GM18907 (cell line): Measurements from ENCODE around the gene ZNF747.
A peak's percentile ranks its signal among the peaks of the same experiment; 100 is the strongest.
"Not testable (repeated sequence)": the region's sequence is repeated elsewhere in the genome, so short reads cannot be mapped to it uniquely, and the experiment has no call there.

Source experiments
- ATAC-seq: cut with Tn5 transposase; IDR thresholded peaks from one replicate; pipeline ENCODE4 v1.9.1; 2021; ENCODE audit warnings: mild to moderate bottlenecking, moderate library complexity; ENCODE audit not compliant: unreplicated experiment

The ZNF747 gene

DNA sequence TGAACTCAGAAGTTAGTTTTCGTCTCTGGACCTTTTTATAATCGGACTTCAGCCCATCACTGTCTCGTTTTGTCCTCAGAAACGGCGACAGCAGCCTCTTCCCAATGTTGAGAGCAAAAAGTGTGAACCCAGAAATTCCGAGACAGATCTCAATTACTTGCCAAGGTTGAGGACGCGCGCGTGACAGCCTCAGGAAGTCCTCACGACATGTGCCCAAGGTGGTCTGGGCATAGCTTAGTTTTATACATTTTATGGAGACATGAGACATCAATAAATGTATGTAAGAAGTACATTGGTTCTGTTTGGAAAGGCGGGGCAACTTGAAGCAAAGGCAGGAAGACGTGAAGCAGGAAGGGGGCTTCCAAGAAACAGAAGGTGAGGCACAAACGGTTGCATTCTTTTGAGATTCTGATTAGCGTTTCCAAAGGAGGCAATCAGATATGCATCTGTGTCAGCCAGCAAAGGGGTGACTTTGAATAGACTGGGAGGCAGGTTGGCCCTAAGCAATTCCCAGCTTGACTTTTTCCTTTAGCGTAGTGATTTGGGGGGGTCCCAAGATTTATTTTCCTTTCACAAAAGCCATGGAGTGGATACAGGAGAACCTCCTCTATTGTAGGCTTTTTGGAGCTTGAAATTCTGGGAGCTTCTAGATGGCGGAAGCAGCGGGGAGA is 583 bp upstream of the ZNF747 start:
- peak; percentile 13 for ATAC-seq

DNA sequence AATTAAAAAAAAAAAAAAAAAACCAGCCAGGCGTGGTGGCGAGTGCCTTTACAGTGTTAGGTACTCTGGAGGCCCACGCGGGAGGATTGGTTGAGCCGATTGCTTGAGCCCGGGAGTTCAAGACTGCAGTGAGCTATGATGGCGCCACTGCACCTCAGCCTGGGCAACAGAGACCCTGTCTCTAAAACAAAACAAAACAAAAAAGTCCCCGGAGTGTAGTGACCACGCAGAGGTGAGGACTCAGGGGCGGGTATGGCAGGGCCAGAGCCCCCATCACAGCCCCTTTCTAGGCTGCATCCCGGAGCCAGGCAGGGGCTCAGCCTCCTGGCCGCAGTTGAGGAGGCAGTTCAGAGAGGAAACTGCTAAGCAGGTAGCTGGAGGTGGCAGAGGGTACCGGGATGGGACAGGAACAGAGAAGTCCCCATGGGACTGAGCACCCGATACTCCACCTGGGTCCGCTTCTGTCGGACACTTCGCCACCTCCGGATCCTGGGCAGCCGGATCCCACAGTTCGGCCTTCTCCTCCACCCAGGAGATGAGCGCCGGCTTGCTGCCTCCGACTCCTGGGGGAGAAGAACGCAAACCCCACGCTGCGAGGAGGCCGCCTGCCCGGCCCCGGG is 800 bp downstream of the ZNF747 start:
- peak; percentile 31 for ATAC-seq

DNA sequence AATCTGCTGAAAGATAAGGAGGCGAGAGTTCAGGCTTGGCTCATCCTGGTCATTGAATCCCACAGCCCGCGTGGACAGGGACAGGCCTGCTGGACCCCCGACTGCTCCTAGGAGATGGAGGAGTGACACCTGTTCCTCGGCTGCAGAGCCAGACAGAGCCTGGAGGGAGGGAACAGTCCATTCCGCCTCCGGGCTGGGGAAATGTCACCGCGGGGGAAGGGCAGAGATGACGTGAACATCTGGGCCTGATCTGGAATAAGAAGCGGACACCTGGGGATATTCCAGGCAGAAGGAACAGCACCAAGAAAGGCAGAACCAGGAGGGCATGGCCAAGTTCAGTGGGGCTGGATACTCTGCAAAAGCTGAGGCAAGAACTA is 1.5 kb downstream of the ZNF747 start:
- no peak for ATAC-seq

DNA sequence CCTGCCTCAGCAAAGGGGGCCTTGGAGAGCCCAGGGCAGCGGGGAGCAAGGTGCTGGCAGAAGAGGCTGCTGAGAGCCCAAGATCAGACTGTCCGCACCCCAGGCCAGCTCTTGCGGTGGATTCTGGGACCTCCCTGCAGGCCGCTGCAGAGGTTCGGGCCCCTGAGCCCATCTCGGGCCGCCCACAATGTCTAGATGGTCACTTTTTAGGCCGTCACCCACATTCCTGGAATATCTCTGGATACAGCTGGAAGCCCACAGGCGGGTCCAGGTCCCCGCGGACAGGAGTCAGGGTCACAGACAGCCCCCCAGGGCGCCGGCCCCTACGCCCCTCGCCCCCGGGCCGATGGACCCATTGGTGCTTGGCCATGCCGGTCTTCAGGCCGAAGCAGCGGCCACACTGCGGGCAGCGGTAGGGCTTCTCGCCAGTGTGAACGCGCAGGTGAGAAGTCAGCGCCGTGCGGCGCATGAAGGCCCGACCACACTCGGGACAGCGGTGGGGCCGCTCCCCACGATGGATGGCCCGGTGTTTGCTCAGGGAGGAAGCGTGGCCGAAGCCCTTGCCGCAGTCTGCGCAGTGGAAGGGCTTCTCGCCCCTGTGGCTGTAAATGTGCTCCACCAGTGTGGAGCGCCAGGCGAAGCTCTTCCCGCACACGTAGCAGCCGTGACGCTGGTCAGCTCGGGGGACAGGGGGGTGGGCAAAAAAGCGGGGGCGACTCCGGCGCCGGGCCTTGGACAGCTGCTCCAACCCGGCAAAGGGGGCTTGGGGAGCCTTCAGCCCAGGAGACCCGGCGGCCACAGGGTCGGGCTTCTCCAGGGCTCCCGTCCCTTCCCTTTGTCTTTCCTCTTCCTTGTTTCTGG is 2.1 kb downstream of the ZNF747 start:
- no peak for ATAC-seq

- no peak for ATAC-seq
Observed at GRCh38 chr16:30530163-30531037, 4.3 kb downstream of the ZNF747 start.

- no peak for ATAC-seq
Observed at GRCh38 chr16:30528799-30529457, 5.7 kb downstream of the ZNF747 start.

- ATAC-seq: no peak
Observed at GRCh38 chr16:30527635-30528178, 7.0 kb downstream of the ZNF747 start.

DNA sequence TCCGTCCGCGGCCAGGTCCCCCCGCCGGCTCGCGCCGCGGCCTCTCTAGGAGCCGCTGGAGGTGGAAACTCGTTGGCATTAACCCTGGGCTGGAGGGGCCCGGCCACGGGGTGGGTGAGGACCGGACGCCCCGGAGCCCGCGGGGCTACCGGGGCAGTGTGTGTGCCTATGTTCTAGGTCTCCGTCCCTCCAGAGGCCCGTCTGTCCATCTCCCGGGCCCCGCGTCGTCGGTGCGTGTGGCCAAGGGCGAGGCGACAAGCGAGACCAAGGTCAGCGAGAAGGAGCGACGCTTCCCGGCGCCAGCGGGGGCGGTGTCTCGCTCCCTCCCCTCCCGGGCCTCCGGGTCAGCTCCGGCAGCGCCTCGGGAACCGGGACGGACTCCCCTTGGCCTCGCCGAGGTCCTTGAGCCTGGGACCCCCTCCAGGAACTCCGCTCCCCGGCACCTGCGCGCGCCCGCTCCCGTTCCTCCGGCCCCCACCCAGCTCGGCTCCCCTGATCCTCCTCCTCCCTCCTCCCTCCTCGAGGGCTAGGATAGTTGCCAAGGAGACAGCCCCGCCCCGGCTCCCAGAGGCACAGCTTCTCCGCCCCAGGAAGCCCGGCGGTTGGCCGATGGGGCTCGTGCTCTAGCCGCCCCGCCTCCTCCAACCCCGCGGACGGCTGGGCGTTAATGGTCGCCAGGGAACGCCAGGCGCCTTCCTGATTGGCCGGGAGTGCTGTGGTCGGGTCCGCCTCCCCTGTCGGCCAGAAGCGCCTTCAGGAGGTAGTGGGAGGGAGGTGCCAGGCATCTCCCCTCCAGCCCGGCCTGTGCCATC is 7.6 kb downstream of the ZNF747 start:
- peak; percentile 75 for ATAC-seq

- peak; percentile 22 for ATAC-seq
Observed at GRCh38 chr16:30526137-30526822, 8.4 kb downstream of the ZNF747 start, which contains the start of gene ZNF768. Gene ZNF768, minus strand, starts transcription at chr16:30526566. Its CDS starts 153 bp downstream, at chr16:30526413.

DNA sequence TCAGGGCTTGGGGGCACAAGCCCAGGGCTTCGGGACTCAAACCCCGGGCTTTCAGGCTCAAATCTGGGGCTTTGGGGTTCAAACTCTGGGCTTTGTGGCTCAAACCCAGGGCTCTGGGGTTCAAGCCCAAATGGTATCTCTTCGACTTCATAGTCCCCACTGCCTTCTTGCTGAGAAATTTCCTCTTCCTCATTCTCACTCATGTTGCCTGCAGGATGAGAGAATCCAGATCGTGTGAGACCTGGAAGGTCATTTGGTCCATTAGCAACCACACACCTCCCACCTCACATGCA is 8.9 kb downstream of the ZNF747 start:
- ATAC-seq: no peak

- ATAC-seq: no peak
Observed at GRCh38 chr16:30524575-30525568, 9.8 kb downstream of the ZNF747 start.

- no peak for ATAC-seq
Observed at GRCh38 chr16:30523768-30524574, 10.7 kb downstream of the ZNF747 start.

DNA sequence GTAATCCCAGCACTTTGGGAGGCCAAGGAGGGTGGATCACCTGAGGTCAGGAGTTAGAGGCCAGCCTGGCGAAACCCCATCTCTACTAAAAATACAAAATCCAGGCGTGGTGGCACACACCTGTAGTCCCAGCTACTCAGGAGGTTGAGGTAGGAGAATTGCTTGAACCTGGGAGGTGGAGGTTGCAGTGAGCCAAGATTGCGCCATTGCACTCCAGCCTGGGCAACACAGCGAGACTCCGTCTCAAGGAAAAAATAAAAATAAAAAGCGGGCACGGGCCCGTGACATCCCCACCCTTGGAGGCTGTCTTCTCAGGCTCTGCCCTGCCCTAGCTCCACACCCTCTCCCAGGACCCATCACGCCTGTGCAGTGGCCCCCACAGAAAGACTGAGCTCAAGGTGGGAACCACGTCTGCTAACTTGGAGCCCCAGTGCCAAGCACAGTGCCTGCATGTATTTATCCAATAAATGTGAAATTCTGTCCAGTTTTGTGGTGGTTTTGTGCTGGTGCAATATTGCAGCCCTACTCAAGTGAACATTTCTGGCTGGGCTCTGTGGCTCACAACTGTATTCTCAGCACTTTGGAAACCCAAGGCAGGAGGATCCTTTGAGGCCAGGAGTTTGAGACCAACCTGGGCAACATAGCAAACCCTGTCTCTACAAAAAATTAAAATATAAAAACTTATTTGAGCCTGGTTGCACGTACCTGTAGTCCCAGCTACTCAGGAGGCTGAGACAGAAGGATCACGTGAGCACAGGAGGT is 11.8 kb downstream of the ZNF747 start:
- not testable (repeated sequence) for ATAC-seq

DNA sequence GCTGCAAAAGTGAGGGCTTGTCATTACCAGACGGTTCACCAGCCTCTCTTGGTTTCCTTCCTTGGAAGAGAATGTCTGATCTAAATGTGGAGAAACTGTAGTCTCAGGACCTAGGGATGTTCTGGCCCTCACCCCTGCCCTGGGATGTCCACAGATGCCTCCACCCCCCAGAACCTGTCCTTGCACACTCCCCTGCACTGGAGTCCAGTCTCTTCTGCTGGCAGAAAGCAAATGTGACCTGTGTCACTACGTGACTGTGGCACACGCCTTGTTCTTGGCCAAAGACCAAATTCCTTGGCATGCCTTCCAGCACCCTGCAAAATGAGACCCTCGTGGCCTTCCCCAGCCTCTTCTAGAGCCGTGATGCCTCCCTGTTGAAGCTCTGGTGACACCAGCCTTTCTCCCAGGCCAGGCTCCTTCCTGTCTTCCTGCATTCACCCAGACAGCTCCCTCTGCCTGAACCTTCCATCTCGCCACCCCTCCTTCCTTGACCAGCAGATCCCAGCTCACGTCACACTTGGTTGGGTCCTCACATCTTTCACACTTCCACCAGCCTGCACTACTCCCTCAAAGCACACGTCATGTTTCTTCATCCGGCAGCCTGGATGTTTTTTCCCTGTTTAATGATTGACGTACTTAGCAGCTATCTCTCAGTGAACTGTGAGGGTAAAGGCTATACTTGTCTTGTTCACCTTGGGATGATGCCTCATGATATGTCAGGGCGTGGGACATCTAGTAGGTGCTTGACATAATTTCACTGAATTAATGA is 12.6 kb downstream of the ZNF747 start:
- no peak for ATAC-seq

DNA sequence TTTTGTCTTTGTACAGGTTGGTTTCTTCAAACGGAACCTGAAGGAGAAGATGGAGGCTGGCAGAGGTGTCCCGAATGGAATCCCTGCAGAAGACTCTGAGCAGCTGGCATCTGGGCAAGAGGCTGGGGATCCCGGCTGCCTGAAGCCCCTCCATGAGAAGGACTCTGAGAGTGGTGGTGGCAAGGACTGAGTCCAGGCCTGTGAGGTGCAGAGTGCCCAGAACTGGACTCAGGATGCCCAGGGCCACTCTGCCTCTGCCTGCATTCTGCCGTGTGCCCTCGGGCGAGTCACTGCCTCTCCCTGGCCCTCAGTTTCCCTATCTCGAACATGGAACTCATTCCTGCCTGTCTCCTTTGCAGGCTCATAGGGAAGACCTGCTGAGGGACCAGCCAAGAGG is 13.2 kb downstream of the ZNF747 start:
- ATAC-seq: no peak
